Glutamatergic neuron (in vitro differentiated cells): ENCODE data around the gene PLEKHB2. TPM values are rescaled to one million over a fixed set of nuclear protein-coding genes. Genes with fewer than 3 reads are reported as not detected.

ENCODE experiments used
- DNase-seq: peaks from one replicate; pipeline ENCODE4 v3.0.0; 2022
- H3K27ac Mint-ChIP-seq: one replicate; pipeline ENCODE4 v1.8.0; 2020; ENCODE audit warnings: mild to moderate bottlenecking, mixed read lengths, inconsistent platforms; ENCODE audit not compliant: unreplicated experiment
- H3K27me3 Mint-ChIP-seq: one replicate; pipeline ENCODE4 v1.8.0; 2020; ENCODE audit warnings: mild to moderate bottlenecking, moderate library complexity, mixed read lengths, inconsistent platforms; ENCODE audit not compliant: unreplicated experiment
- H3K36me3 Mint-ChIP-seq: one replicate; pipeline ENCODE4 v1.8.0; 2020; ENCODE audit warnings: mild to moderate bottlenecking, mixed read lengths, inconsistent platforms; ENCODE audit not compliant: unreplicated experiment
- H3K4me1 Mint-ChIP-seq: one replicate; pipeline ENCODE4 v1.8.0; 2020; ENCODE audit warnings: mild to moderate bottlenecking, low read depth, mixed read lengths, inconsistent platforms; ENCODE audit not compliant: unreplicated experiment
- H3K4me3 Mint-ChIP-seq: one replicate; pipeline ENCODE4 v1.8.0; 2020; ENCODE audit warnings: mild to moderate bottlenecking, mixed read lengths, inconsistent platforms; ENCODE audit not compliant: unreplicated experiment
- H3K9me3 Mint-ChIP-seq: one replicate; pipeline ENCODE4 v1.8.0; 2020; ENCODE audit warnings: mild to moderate bottlenecking, moderate library complexity, mixed read lengths, inconsistent platforms; ENCODE audit not compliant: unreplicated experiment
- total RNA-seq: library from RNA; stranded (reverse); fragmentation: NEBNext Ultra II Directional; extraction: Animal tissue kit (Norgen Biotek cat#: 25700); gene quantifications from one replicate; pipeline ENCODE4 v1.2.1, GENCODE V29; 2021; ENCODE audit not compliant: unreplicated experiment
- TF ChIP-seq, protein P1 (sequence below): fragments of 200-600 bp; sonication (generic); IDR thresholded peaks from one replicate; pipeline ENCODE4 v1.5.0; 2021; ENCODE audit not compliant: partially characterized antibody, unreplicated experiment

Gene PLEKHB2
- total RNA-seq, 1 donor from 2014 or later = 42.4 TPM

- Mint-ChIP-seq H3K36me3 (no peaks in the 10 kb centered on the region), H3K27ac (no peak overlapping the region), H3K4me1 (peaks cover 2% of the 10 kb centered on the region), H3K9me3 (no peaks in the 10 kb centered on the region), H3K4me3 (no peak overlapping the region), H3K27me3 (peaks cover 1% of the 10 kb centered on the region)
- DNase-seq = no peak
- TF ChIP-seq, protein P1, sequence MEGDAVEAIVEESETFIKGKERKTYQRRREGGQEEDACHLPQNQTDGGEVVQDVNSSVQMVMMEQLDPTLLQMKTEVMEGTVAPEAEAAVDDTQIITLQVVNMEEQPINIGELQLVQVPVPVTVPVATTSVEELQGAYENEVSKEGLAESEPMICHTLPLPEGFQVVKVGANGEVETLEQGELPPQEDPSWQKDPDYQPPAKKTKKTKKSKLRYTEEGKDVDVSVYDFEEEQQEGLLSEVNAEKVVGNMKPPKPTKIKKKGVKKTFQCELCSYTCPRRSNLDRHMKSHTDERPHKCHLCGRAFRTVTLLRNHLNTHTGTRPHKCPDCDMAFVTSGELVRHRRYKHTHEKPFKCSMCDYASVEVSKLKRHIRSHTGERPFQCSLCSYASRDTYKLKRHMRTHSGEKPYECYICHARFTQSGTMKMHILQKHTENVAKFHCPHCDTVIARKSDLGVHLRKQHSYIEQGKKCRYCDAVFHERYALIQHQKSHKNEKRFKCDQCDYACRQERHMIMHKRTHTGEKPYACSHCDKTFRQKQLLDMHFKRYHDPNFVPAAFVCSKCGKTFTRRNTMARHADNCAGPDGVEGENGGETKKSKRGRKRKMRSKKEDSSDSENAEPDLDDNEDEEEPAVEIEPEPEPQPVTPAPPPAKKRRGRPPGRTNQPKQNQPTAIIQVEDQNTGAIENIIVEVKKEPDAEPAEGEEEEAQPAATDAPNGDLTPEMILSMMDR = no peak
Observed at GRCh38 chr2:131142849-131143248, 37.7 kb downstream of the PLEKHB2 start.

- TF ChIP-seq, protein P1 = no peak
- Mint-ChIP-seq H3K36me3 (no peaks in the 10 kb centered on the region), H3K27me3 (peaks cover 3% of the 10 kb centered on the region), H3K27ac (no peak overlapping the region), H3K4me3 (no peak overlapping the region), H3K9me3 (no peaks in the 10 kb centered on the region), H3K4me1 (peaks cover 12% of the 10 kb centered on the region)
- DNase-seq = no peak
Observed at GRCh38 chr2:131143803-131144202, 38.7 kb downstream of the PLEKHB2 start.

DNA sequence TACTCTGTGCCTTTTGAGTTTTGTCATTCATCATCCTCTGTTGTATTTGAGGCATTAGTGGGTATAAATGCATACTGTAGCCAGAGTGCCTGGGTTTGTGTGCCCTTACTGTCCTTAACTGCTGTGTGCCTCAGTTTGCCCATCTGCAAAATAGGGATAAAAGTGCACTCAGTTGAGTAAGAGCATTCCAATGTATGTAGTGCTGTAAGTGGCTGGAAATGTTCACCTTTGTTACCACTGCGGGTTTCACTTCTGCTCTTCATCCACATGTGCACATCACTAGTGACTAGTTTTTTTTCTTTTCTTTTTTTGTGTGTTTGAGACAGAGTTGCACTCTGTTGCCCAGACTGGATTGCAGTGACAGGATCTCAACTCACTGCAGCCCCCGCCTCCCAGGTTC, 39.9 kb downstream of the PLEKHB2 start:
- H3K27me3 Mint-ChIP-seq = peaks cover 3% of the 10 kb centered on the region
- peaks cover 20% of the 10 kb centered on the region for H3K4me1 Mint-ChIP-seq
- H3K27ac Mint-ChIP-seq = no peak overlapping the region
- no peak overlapping the region for H3K4me3 Mint-ChIP-seq
- TF ChIP-seq, protein P1 = no peak
- no peaks in the 10 kb centered on the region for H3K36me3 Mint-ChIP-seq
- DNase-seq = no peak
- H3K9me3 Mint-ChIP-seq = no peaks in the 10 kb centered on the region

DNA sequence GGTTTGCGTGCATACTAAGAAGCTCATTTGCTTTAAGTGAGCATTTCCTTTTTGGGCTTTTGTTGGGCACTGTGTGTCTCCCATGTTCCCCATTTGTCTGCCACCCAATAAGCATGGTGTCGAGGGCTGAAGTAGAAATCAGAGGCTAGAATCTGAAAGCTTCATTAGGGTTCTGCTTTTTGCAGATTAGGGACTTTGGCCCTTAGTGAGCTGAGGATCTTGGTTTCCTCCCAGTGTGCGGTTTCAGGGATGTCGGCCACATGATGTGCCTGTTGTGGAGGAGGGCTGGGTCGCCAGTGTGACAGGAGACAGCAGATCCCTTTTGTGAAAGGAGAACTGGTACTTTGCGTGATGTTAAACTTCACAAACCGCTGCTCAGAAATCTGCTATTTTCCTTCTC, 41.1 kb downstream of the PLEKHB2 start:
- H3K4me1 Mint-ChIP-seq = peaks cover 22% of the 10 kb centered on the region
- H3K9me3 Mint-ChIP-seq = peaks cover 3% of the 10 kb centered on the region
- no peak overlapping the region for H3K4me3 Mint-ChIP-seq
- no peak overlapping the region for H3K27ac Mint-ChIP-seq
- peaks cover 3% of the 10 kb centered on the region for H3K27me3 Mint-ChIP-seq
- TF ChIP-seq, protein P1 = no peak
- DNase-seq = no peak
- no peaks in the 10 kb centered on the region for H3K36me3 Mint-ChIP-seq

- no peaks in the 10 kb centered on the region for H3K36me3 Mint-ChIP-seq
- peaks cover 3% of the 10 kb centered on the region for H3K9me3 Mint-ChIP-seq
- H3K27ac Mint-ChIP-seq = no peak overlapping the region
- no peak for DNase-seq
- TF ChIP-seq, protein P1 = no peak
- H3K4me1 Mint-ChIP-seq = peaks cover 22% of the 10 kb centered on the region
- H3K4me3 Mint-ChIP-seq = no peak overlapping the region
- H3K27me3 Mint-ChIP-seq = peaks cover 3% of the 10 kb centered on the region
Observed at GRCh38 chr2:131146749-131147148, 41.6 kb downstream of the PLEKHB2 start.
